HepG2 (cell line): ENCODE results near the gene ECPAS. TPM values are rescaled to one million over a fixed set of nuclear protein-coding genes. Genes with fewer than 3 reads are reported as not detected.

Experiments used
- ATM ChIP-seq: fragments of 450-650 bp; IDR thresholded peaks from 2 replicates; pipeline ENCODE4 v1.7.1; 2017; ENCODE audit warnings: mild to moderate bottlenecking, borderline replicate concordance
- CEBPB ChIP-seq: IDR thresholded peaks from 2 replicates; pipeline ENCODE4 v1.6.1; 2011; ENCODE audit warnings: low read depth, low read length, improper control_type of control experiment, borderline replicate concordance
- CTCF ChIP-seq: sonication (generic); formaldehyde crosslinking; IDR thresholded peaks from 2 replicates; pipeline ENCODE4 v1.5.0; 2020; ENCODE audit warnings: mild to moderate bottlenecking, missing genetic modification reagents, moderate library complexity
- FOSL2 ChIP-seq: sonication (generic); formaldehyde crosslinking; IDR thresholded peaks from 2 replicates; pipeline ENCODE4 v1.4.0; 2020; ENCODE audit warnings: missing genetic modification reagents
- GABPB1 ChIP-seq: IDR thresholded peaks from 2 replicates; pipeline ENCODE4 v1.6.1; 2016; ENCODE audit warnings: mild to moderate bottlenecking, missing genetic modification reagents, moderate library complexity, missing compliant biosample characterization
- HMG20B ChIP-seq: conservative IDR thresholded peaks from 2 replicates; pipeline ENCODE4 v1.6.1; 2016; ENCODE audit warnings: missing genetic modification reagents, missing compliant biosample characterization
- HOXD1 ChIP-seq: sonication (generic); formaldehyde crosslinking; IDR thresholded peaks from 2 replicates; pipeline ENCODE4 v1.5.0; 2020; ENCODE audit warnings: missing genetic modification reagents
- KAT2B ChIP-seq: fragments of 150-350 bp; IDR thresholded peaks from 2 replicates; pipeline ENCODE4 v1.6.1; 2014; ENCODE audit warnings: low read depth, low read length, borderline replicate concordance
- LRRFIP1 ChIP-seq: sonication (generic); formaldehyde crosslinking; conservative IDR thresholded peaks from 2 replicates; pipeline ENCODE4 v1.4.0; 2020; ENCODE audit warnings: missing genetic modification reagents
- MTA3 ChIP-seq: sonication (generic); formaldehyde crosslinking; IDR thresholded peaks from 2 replicates; pipeline ENCODE4 v1.4.0; 2020; ENCODE audit warnings: missing genetic modification reagents
- NFE2 ChIP-seq: sonication (generic); formaldehyde crosslinking; IDR thresholded peaks from 2 replicates; pipeline ENCODE4 v1.4.0; 2020; ENCODE audit warnings: missing genetic modification reagents
- NR2F2 ChIP-seq: IDR thresholded peaks from 2 replicates; pipeline ENCODE4 v1.6.1; 2012; ENCODE audit warnings: low read depth, inconsistent platforms, borderline replicate concordance
- PHF5A ChIP-seq: IDR thresholded peaks from one replicate; pipeline ENCODE4 v1.6.1; 2018; ENCODE audit warnings: low read depth, missing genetic modification reagents; ENCODE audit not compliant: unreplicated experiment
- SOX13 ChIP-seq, 3 experiments: fragments of 450-650 bp in 1 of 3; sonication (generic) in 1 of 3; formaldehyde crosslinking in 1 of 3; IDR thresholded peaks in 2 of 3; conservative IDR thresholded peaks in 1 of 3; 2 replicates each; pipeline versions ENCODE4 v1.5.0 to v1.6.1; 2016 to 2020; ENCODE audit warnings: antibody characterized with exemption in 1 of 3, mild to moderate bottlenecking in 1 of 3, missing compliant biosample characterization in 1 of 3, missing genetic modification reagents in 1 of 3, moderate library complexity in 1 of 3
- SRY ChIP-seq: sonication (generic); formaldehyde crosslinking; IDR thresholded peaks from 2 replicates; pipeline ENCODE4 v1.8.0; 2022; ENCODE audit warnings: mild to moderate bottlenecking, missing genetic modification reagents
- YEATS4 ChIP-seq: sonication (generic); formaldehyde crosslinking; IDR thresholded peaks from 2 replicates; pipeline ENCODE4 v1.4.0; 2020; ENCODE audit warnings: missing genetic modification reagents, borderline replicate concordance
- ZNF430 ChIP-seq: sonication (generic); formaldehyde crosslinking; IDR thresholded peaks from 2 replicates; pipeline ENCODE4 v1.9.0; 2021; ENCODE audit warnings: mild to moderate bottlenecking, missing genetic modification reagents
- ZNF501 ChIP-seq: sonication (generic); formaldehyde crosslinking; IDR thresholded peaks from 2 replicates; pipeline ENCODE4 v1.5.1; 2020; ENCODE audit warnings: mild to moderate bottlenecking, moderate library complexity, missing genetic modification reagents
- ZNF589 ChIP-seq: sonication (generic); formaldehyde crosslinking; conservative IDR thresholded peaks from 2 replicates; pipeline ENCODE4 v1.8.0; 2022; ENCODE audit warnings: mild to moderate bottlenecking, moderate library complexity, missing genetic modification reagents
- ZSCAN25 ChIP-seq: sonication (generic); formaldehyde crosslinking; IDR thresholded peaks from 2 replicates; pipeline ENCODE4 v1.8.0; 2022; ENCODE audit warnings: mild to moderate bottlenecking, missing genetic modification reagents
- polyA plus RNA-seq, 8 experiments: library from polyadenylated mRNA; depleted of rRNA in 3 of 8; stranded (reverse) in 7 of 8; unstranded in 1 of 8; fragments of >200 nt; fragmentation: Illumina TruSeq in 4 of 8; extraction: Trizol in 4 of 8; gene quantifications; 2 replicates each; pipeline versions ENCODE4 v1.2.1 to v1.2.3, GENCODE V29; 2011 to 2016; ENCODE audit warnings: low read depth in 4 of 8, missing spikeins in 1 of 8, mixed read lengths in 1 of 8; ENCODE audit not compliant: insufficient read depth in 1 of 8
- total RNA-seq, 5 experiments: library from RNA; depleted of rRNA; stranded (reverse); fragments of >200 nt; fragmentation: Illumina TruSeq; extraction: Trizol; gene quantifications; 2 replicates each; pipeline ENCODE4 v1.2.3, GENCODE V29; 2016; ENCODE audit warnings: low read depth in 1 of 5
- TF ChIP-seq, protein P1 (sequence below): sonication (generic); formaldehyde crosslinking; IDR thresholded peaks from 2 replicates; pipeline ENCODE4 v1.5.0; 2020; ENCODE audit warnings: mild to moderate bottlenecking, missing genetic modification reagents
- TF ChIP-seq, protein P2 (sequence below): sonication (generic); formaldehyde crosslinking; IDR thresholded peaks from 2 replicates; pipeline ENCODE4 v1.8.1; 2022; ENCODE audit warnings: low read depth, mild to moderate bottlenecking, missing genetic modification reagents

ECPAS gene
- total and polyA plus RNA-seq, 2 of the 13 experiments (the other 11 are each of a cell fraction or from before 2014, with no cell fraction given): 35.3 to 58.0 TPM

DNA sequence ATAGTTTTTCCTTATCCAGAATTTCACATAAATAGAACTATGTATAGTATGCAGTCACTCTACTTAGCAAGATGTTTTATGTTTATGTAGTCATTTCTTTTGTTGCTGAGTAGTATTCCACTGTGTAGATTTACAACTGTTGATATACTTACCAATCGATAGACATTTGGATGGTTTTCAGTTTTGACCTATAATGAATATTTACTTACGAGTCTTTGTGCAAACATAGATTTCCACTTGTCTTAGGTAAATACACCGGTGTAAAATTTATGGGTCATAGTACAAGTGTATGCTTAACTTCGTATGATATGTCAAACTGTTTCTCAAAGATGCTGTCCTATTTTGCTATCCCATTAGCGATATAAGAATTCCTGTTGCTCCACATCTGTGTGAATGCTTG, 134.4 kb downstream of the ECPAS start (continued):
- TF ChIP-seq, protein P1, sequence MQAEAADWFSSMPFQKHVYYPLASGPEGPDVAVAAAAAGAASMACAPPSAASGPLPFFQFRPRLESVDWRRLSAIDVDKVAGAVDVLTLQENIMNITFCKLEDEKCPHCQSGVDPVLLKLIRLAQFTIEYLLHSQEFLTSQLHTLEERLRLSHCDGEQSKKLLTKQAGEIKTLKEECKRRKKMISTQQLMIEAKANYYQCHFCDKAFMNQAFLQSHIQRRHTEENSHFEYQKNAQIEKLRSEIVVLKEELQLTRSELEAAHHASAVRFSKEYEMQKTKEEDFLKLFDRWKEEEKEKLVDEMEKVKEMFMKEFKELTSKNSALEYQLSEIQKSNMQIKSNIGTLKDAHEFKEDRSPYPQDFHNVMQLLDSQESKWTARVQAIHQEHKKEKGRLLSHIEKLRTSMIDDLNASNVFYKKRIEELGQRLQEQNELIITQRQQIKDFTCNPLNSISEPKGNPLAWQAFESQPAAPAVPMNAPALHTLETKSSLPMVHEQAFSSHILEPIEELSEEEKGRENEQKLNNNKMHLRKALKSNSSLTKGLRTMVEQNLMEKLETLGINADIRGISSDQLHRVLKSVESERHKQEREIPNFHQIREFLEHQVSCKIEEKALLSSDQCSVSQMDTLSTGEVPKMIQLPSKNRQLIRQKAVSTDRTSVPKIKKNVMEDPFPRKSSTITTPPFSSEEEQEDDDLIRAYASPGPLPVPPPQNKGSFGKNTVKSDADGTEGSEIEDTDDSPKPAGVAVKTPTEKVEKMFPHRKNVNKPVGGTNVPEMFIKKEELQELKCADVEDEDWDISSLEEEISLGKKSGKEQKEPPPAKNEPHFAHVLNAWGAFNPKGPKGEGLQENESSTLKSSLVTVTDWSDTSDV (CRISPR knock-in tag): no peak
- TF ChIP-seq SOX13 (IDR thresholded peaks at IDR 0.05): no peak
- peak in 1 of 2 experiments; percentile 92; a peak in 2 of 4 replicates for TF ChIP-seq SOX13 (CRISPR knock-in tag; conservative IDR thresholded peaks at IDR 0.05 in 1 of 2, IDR thresholded peaks at IDR 0.05 in 1 of 2)
- TF ChIP-seq LRRFIP1 (CRISPR knock-in tag): no peak
- no peak for TF ChIP-seq PHF5A (CRISPR knock-in tag)
- TF ChIP-seq ZNF501 (CRISPR knock-in tag): no peak
- TF ChIP-seq SRY: no peak
- no peak for TF ChIP-seq GABPB1 (CRISPR knock-in tag)
- TF ChIP-seq NR2F2: peak; percentile 97
- TF ChIP-seq ZSCAN25 (CRISPR knock-in tag): no peak
- TF ChIP-seq HMG20B: peak; percentile 99
- TF ChIP-seq ZNF589 (CRISPR knock-in tag): no peak
- no peak for TF ChIP-seq ZNF430 (CRISPR knock-in tag)
- no peak for TF ChIP-seq ATM
- TF ChIP-seq YEATS4: no peak
- TF ChIP-seq CEBPB: no peak
- no peak for TF ChIP-seq FOSL2 (CRISPR knock-in tag)
- TF ChIP-seq MTA3 (CRISPR knock-in tag): no peak
- TF ChIP-seq KAT2B: peak; percentile 73
- TF ChIP-seq, protein P2, sequence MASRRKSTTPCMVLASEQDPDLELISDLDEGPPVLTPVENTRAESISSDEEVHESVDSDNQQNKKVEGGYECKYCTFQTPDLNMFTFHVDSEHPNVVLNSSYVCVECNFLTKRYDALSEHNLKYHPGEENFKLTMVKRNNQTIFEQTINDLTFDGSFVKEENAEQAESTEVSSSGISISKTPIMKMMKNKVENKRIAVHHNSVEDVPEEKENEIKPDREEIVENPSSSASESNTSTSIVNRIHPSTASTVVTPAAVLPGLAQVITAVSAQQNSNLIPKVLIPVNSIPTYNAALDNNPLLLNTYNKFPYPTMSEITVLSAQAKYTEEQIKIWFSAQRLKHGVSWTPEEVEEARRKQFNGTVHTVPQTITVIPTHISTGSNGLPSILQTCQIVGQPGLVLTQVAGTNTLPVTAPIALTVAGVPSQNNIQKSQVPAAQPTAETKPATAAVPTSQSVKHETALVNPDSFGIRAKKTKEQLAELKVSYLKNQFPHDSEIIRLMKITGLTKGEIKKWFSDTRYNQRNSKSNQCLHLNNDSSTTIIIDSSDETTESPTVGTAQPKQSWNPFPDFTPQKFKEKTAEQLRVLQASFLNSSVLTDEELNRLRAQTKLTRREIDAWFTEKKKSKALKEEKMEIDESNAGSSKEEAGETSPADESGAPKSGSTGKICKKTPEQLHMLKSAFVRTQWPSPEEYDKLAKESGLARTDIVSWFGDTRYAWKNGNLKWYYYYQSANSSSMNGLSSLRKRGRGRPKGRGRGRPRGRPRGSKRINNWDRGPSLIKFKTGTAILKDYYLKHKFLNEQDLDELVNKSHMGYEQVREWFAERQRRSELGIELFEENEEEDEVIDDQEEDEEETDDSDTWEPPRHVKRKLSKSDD (CRISPR knock-in tag): no peak
- no peak for TF ChIP-seq CTCF (CRISPR knock-in tag)
- 0 out of 2 replicates have a peak, but pooled peaks have one; percentile 41 for TF ChIP-seq HOXD1 (CRISPR knock-in tag)
- no peak for TF ChIP-seq NFE2 (CRISPR knock-in tag)
